ENCODE results near the gene SFN.
"Not testable (repeated sequence)": the region's sequence is repeated elsewhere in the genome, so short reads cannot be mapped to it uniquely, and the experiment has no call there.

SFN gene

GRCh38 chr1:26839779-26840178 is 23.2 kb upstream of the SFN start:
- no peak for DNase-seq

GRCh38 chr1:26844424-26845196 is 18.3 kb upstream of the SFN start:
- no peak for DNase-seq

- DNase-seq = not testable (repeated sequence)
These were observed 15.1 kb upstream of the SFN start for GRCh38 chr1:26847826-26848225.

- DNase-seq = no peak
These were observed 14.4 kb upstream of the SFN start for GRCh38 chr1:26848499-26848898.

GRCh38 chr1:26848941-26849774 is 13.8 kb upstream of the SFN start:
- no peak for DNase-seq

- DNase-seq = no peak
These were observed 11.8 kb upstream of the SFN start for GRCh38 chr1:26851106-26851684.

GRCh38 chr1:26852701-26853100 is 10.2 kb upstream of the SFN start:
- DNase-seq = no peak

- DNase-seq = peak; percentile 91
These were observed 9.8 kb upstream of the SFN start for GRCh38 chr1:26853156-26853555.

- no peak for DNase-seq
These were observed 9.3 kb upstream of the SFN start for GRCh38 chr1:26853600-26853999.

GRCh38 chr1:26854906-26855305 is 8.0 kb upstream of the SFN start:
- DNase-seq = no peak

- no peak for DNase-seq
These were observed 7.3 kb upstream of the SFN start for GRCh38 chr1:26855636-26856035.

GRCh38 chr1:26856181-26856580 is 6.8 kb upstream of the SFN start:
- DNase-seq = no peak

- no peak for DNase-seq
These were observed 6.1 kb upstream of the SFN start for GRCh38 chr1:26856604-26857469.

GRCh38 chr1:26857473-26858060 is 5.4 kb upstream of the SFN start:
- DNase-seq = no peak

- no peak for DNase-seq
These were observed 4.8 kb upstream of the SFN start for GRCh38 chr1:26858160-26858559.

GRCh38 chr1:26858891-26859640 is 3.9 kb upstream of the SFN start:
- no peak for DNase-seq

- DNase-seq = no peak
These were observed 1.7 kb upstream of the SFN start for GRCh38 chr1:26861286-26861701.

- DNase-seq = no peak
These were observed 1.0 kb upstream of the SFN start for GRCh38 chr1:26861889-26862378.

- no peak for DNase-seq
These were observed 732 bp downstream of the SFN start for GRCh38 chr1:26863685-26864077.

GRCh38 chr1:26864610-26865480 is 1.9 kb downstream of the SFN start:
- DNase-seq = peak; percentile 97
